Gastrocnemius medialis (tissue), 4 donors: ENCODE measurements around the gene EEF1G.

ENCODE experiments used
- POLR2A ChIP-seq, 2 donors: fragments of 450-650 bp; IDR thresholded peaks; one replicate each; pipeline ENCODE4 v1.6.1; 2017; ENCODE audit warnings: antibody characterized with exemption in 2 of 2, mild to moderate bottlenecking in 2 of 2, moderate library complexity in 2 of 2
- TF ChIP-seq, protein P1 (sequence below), 5 experiments: fragments of 450-650 bp in 3 of 5; fragments of 200-600 bp in 2 of 5; sonication (generic) in 2 of 5; IDR thresholded peaks in 4 of 5; conservative IDR thresholded peaks in 1 of 5; 1 replicate in 4 of 5; 2 replicates in 1 of 5; pipeline ENCODE4 v1.5.1; 2016 to 2019; ENCODE audit warnings: antibody characterized with exemption in 5 of 5, mild to moderate bottlenecking in 3 of 5, moderate library complexity in 3 of 5

DNA sequence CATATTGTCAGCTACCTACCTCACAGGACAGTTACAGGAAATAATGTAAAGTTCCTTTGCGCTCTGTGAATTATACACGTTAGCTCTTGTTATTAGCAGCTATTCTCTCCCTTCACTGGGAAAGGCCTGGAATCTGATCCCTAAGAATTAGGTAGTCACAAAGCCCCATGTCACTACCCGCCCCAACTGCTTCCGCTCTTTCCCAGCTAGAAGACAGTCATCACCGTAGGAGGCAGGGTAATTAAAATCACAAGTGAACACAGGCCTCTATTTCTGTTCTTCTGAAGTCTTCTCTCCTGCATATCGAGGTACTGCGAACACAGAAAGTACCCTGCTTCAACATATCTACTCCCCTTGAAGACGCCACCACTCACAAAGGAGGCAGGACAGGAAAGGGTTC is 14.5 kb downstream of the EEF1G start:
- TF ChIP-seq, protein P1, sequence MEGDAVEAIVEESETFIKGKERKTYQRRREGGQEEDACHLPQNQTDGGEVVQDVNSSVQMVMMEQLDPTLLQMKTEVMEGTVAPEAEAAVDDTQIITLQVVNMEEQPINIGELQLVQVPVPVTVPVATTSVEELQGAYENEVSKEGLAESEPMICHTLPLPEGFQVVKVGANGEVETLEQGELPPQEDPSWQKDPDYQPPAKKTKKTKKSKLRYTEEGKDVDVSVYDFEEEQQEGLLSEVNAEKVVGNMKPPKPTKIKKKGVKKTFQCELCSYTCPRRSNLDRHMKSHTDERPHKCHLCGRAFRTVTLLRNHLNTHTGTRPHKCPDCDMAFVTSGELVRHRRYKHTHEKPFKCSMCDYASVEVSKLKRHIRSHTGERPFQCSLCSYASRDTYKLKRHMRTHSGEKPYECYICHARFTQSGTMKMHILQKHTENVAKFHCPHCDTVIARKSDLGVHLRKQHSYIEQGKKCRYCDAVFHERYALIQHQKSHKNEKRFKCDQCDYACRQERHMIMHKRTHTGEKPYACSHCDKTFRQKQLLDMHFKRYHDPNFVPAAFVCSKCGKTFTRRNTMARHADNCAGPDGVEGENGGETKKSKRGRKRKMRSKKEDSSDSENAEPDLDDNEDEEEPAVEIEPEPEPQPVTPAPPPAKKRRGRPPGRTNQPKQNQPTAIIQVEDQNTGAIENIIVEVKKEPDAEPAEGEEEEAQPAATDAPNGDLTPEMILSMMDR (IDR thresholded peaks at IDR 0.05 in 4 of 5, conservative IDR thresholded peaks at IDR 0.05 in 1 of 5) = no peak
- no peak for TF ChIP-seq POLR2A (IDR thresholded peaks at IDR 0.05)
